NOMO-1 treated with dmso at 0.1 percent for 144 hours (cell line): ENCODE measurements around the gene DAGLA.
A peak's percentile ranks its signal among the peaks of the same experiment; 100 is the strongest.

ENCODE experiments used
- DNase-seq: peaks from one replicate; lab custom pipeline; 2025; ENCODE audit not compliant: unreplicated experiment; lab: John Stamatoyannopoulos, UW

DAGLA gene

DNA sequence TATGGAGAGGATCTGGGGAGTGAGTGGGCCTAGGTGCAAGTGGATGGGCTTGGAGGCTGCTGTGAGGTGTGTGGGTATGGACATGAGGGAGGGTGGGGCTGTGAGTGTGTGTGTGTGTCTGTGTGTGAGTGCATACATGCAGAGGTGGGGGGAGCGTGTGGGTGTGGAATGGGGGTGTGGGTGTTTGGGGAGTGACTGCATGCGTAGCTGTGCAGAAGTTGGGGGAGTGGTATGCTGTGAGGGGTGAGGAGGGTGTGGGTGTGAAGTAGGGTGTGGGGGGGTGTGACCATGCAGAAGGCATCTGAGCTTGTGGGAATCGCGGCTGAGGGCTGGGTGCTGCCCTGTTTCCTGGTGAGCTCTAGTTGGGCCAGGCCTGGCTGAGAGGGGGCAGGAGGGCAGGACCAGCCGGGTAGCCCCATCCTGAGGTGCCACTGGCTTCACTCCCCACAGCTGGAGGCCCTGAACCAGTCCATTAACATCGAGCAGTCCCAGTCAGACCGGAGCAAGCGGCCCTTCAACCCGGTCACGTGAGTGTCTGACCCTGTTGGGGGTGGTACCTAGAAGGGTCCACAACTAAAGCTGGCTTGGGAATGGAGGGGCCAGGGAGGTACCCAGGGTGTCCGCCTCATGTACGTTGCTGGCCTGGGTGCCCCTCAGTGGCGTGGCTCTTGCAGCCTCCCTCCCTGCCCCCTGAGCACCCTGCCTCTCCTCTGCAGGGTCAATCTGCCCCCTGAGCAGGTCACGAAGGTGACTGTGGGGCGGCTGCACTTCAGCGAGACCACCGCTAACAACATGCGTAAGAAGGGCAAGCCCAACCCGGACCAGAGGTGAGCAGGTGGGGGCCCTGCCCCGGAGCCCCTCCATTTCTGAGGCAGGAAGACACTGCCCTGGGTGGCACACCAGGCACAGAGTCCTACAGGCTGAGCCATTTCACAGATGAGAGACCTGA, 95.7 kb downstream of the DAGLA start:
- no peak for DNase-seq

DNA sequence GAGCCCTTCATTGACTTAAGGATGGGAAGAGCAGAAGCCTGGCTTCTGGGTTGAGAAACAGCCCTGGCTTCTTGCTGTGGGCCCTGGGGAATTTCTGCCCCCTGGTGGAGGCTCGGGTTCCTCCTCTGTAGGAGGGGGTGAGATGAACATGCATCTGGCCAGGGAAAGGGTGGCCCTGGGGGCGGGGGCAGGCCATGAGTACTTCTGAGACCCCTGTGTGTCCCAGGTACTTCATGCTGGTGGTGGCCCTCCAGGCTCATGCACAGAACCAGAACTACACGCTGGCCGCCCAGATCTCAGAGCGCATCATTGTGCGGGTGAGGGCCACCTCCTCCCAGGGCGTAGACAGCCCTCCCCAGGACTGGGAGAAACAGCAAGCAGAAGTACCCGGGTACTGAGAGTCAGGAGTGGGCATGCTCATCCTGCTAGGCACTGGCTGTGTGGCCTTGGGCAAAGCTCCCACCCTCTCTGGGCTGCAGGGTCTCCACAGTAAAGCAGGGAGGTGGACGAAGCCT, 96.4 kb downstream of the DAGLA start:
- peak; percentile 33 for DNase-seq

DNA sequence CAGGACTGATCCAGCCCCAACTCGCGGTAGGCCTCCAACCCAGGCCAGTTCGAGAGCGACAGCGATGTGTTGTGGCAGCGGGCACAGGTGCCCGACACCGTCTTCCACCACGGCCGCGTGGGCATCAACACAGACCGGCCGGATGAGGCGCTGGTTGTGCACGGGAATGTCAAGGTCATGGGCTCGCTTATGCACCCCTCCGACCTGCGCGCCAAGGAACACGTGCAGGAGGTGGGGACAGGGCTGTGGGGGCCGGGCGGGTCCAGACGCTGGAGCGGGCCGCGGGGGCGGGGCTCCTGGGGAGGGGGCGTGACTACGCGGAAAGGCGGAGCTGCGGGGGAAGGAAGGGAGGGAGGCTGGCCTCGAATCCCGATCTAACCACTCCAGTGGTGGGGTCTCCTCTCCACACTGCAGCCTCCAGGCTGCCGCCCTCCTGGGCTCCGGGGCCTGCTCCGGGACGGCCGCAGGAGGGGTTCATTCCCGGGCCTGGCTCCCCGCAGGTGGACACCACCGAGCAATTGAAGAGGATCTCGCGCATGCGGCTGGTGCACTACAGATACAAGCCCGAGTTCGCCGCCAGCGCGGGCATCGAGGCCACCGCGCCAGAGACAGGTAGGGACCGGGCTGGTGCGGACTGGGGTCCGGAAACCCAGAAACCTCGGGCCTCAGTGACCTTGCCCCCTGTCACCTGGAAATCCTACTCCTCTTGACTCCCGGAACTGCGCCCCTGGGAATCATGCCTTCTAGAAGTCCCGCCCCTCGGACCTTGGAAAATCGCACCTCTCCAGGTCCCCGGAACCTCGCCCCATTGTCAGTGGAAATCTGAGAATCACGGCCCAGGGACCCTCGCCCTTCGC, 97.3 kb downstream of the DAGLA start:
- DNase-seq, result peak; percentile 23

DNA sequence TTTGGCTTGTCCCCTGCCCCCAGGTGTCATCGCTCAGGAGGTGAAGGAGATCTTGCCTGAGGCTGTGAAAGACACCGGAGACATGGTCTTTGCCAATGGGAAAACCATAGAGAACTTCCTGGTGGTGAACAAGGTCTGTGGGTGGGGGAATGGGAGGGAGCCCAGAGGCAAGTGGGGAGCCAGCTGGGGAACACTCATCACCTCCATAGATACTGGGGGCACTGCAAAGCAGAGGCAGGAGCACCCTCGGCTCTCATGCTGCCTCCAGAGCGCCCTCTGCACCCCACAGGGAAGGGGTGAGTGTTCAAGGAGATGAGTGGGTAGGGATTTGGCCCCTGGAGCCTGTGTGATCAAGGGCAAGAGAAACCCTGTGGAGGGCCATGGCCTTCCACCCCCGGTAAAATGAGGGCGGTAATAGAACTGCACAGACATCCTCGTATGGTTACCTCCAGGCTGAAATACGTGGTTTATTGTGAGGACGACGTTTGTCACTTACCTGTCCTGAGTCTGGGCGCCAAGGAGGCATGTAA, 98.2 kb downstream of the DAGLA start:
- no peak for DNase-seq

DNA sequence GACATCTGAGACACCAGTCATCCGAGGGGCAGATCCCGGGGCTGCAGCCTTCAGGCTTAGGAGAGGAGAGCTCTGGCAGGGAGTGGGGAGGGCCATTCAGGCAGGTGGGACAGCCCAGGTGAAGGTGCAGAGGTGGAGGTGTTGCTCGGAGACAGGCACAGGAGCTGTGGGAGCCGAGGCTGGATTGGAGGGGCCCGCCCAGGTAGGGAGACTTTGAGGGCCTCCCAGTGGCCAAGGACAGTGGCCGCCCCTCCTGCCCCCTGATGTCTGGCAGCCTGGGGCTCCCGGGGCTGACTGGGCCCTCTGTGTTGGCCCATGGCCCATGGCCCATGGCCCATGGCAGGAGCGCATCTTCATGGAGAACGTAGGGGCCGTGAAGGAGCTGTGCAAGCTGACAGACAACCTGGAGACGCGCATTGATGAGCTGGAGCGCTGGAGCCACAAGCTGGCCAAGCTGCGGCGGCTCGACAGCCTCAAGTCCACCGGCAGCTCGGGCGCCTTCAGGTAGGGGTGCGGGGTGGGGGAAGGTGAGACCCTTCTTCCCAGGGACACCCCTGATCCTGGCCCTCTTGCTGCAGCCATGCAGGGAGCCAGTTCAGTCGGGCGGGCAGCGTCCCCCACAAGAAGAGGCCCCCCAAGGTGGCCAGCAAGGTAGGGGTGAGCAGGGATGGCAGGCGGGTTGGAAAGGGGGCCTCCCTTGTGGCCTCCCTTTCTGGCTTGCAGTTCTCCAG, 98.9 kb downstream of the DAGLA start:
- no peak for DNase-seq

DNA sequence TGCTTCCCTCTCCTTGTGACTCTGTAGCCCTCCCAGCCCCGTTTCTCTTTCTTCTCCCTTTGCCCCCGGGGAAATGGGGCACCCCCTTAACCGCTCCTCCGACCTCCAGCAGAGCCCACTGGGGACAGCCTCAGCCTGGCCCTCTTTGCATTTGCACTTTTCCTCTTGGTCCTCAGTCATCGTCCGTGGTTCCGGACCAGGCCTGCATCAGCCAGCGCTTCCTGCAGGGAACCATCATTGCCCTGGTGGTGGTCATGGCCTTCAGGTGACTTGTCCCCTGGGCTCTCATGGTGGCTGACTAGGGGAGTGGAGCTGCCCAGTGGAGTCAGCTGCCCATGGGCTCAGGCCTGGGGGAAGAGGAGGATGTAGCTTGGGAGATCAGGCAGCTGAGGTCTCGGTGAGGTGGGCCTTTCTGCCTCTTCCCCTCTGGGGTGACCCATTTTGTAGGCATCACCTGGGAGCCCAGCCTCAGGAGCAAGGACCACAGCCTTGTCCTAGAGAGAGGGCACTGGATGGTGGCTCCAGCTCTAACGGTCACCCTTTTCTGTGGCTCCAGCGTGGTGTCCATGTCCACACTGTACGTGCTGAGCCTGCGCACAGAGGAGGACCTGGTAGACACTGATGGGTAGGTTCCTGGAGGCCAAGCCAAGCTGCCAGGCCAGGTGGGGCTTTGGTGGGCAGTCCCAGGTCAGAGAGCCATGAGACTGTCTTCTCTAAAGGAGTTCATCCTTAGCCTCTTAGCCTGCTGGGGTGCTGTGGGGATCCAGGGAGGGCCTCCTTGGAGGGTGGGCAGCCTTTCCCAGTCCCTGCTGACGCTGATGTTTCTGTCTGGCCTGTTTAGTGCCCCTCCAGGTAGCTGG, 99.7 kb downstream of the DAGLA start:
- DNase-seq, result no peak

DNA sequence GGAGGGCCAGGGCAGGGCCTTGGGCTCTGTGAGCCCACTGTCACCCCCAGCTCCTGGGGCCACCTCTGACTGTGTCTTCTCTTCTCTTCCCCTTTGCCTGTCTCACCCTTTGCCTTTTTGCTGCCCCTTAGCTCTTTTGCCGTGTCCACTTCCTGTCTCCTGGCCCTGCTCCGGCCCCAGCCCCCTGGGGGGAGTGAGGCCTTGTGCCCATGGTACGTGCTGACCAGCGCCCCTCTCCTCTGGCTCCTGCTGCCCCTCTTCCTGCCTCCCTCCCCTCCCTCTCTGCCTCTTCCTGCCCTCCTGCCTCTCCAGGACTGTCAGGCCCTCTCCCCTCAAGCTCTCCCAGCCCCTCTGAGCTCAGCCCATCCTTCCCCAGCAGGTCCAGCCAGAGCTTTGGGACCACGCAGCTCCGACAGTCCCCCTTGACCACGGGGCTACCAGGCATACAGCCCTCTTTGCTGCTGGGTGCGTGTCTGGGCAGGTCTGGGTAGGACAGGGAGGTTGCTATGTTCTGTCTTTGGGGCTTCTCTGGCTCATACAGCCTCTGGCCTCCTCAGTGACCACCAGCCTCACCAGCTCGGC, 100.5 kb downstream of the DAGLA start:
- DNase-seq, result no peak

DNA sequence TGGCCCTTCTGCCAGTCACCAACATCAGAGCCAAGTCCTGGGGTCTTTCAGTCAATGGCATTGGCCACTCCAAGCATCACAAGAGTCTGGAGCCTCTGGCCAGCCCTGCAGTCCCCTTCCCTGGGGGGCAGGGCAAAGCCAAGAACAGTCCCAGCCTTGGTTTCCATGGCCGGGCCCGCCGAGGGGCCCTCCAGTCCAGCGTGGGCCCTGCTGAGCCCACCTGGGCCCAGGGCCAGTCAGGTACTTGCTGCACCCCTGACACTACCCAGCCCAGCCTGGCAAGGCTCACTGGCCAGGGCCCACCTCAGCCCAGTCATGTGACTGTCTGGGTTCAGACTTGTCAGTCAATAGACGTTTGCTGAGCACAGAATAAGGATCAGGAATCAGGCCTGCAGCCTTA, 101.4 kb downstream of the DAGLA start:
- DNase-seq, result no peak

DNA sequence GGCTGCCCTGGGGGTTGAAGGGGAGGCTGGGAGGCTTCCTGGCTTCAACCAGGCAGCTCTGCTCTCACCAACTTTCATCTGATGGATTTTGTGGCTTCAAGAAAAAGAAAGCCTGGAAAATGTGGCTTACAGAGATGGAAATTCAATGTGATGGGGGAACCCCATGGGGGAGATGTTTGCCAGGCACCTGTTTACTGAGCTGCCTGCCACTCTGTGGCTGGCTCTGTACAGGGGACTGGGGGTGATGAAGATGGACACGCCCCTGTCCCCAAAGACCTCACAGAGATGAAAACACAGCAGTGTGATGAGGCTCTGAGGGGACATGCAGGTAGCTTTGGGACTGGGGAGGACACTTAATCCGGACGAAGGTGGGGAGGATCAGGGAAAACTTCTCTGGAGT, 102.1 kb downstream of the DAGLA start:
- DNase-seq, result no peak

DNA sequence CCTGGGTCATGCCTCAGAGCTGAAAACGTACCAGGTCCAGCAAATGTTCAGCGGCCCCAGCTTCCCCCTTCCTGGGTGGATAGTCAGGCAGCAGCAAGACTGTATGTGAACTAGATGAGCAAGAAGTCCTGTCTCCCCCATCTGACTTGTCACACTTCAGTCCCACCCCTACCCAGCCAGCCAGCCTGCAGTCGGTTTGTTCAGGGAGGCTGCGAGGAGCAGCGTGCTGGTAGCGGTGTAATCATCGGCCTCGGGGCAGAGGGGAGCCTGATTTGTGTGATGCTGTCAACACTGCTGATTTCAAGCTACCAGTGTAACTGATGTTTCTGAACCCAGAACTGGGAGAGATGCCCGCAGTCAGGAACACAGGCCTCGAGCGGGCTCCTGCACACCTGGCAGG, 102.7 kb downstream of the DAGLA start:
- no peak for DNase-seq

DNA sequence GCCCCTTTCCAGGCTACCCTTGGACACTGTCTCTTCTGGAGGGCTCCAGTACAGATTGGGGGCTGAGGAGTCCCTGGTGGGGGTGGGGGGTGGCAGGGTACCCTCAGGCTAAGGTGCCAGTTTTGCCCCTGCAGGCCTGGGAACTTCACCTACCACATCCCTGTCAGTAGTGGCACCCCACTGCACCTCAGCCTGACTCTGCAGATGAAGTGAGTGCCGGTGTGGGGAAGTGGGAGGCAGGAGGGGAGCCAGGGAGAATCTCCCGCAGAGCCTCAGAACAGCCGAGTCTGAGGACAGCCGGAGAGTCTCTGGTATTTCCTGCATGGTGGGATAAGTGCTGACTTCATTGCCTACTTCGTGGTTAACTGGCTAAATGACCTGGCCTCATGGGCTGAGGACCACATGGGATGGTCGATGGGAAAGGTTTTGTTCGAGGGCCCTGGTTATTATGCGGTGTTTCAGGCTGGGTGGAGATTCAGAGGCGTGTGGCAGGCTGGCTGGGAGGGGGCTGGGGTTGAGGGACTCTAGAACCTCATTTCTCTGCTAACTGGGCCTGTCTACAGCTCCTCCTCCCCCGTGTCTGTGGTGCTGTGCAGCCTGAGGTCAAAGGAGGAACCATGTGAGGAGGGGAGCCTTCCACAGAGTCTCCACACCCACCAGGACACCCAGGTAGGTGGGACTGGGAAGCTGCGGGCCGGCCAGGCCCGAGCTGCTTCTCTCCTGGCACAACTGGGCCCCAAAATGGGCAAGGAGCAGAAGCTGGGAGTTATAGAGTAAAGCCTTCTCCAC, 103.7 kb downstream of the DAGLA start:
- DNase-seq, result no peak

DNA sequence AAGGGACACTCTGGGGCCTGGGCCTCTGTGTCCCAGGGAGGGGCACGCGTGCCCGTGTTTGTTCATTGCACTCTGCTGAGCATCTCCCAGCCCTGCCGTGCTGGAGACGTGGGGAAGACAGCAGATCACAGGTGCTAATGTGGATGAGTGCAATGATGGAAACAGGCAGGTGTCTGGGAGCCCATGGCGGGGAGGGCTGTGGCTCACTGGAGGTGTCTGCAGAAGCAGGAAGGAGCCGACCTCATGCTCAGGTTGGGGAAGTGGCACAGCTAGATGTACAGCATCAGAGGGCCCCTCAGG, 104.3 kb downstream of the DAGLA start:
- no peak for DNase-seq

DNA sequence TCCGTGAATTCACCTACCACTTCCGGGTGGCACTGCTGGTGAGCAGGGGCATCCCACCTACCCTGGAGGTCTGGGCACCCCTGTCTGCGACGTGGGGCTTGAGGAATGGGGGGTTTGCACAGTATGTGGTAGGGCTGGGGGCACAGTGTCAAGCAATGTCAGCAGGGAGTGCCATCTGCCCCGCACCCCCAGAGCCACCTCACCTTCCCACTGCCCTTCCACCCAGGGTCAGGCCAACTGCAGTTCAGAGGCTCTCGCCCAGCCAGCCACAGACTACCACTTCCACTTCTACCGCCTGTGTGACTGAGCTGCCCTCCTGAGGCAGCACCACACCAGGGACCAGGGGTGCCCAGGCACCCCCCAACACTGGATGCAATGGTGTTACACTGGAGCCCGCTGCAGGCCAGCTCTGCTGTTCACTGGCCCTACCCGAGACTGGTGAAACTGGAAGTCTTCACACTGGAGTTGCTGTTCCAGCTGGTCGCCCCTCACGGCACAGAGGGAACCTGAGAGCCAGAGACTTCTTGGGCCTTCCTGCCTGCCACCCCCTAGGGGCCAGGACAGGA, 105.7 kb downstream of the DAGLA start:
- DNase-seq, result no peak

DNA sequence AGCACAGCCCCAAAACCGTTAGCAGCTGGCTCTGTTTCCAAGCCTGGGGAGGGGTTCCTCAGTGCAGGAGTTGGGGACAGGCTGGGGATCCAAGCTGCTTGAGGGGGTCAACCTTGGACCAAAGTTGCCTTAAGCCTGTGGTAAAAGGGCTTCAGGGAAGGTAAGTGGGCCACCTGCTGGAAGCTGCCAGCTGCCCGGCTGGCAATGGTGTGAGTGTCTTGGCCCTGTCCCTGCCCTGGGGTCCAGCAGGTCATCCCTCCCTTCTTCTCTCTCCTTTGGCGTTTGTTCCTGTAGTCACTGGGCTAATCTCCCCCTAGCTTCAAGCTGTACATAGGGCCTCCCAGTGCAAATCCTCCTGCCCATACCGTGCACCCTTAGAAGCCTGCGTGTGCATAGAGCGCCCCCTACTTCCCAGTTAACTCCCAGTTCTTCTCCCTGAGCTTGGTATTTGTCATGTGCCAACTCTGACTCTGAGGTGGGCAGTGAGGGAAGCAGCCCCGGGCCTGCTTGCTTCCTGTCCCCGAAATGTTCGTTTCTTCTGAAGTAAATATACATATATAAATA, 107.8 kb downstream of the DAGLA start:
- DNase-seq, result no peak

DNA sequence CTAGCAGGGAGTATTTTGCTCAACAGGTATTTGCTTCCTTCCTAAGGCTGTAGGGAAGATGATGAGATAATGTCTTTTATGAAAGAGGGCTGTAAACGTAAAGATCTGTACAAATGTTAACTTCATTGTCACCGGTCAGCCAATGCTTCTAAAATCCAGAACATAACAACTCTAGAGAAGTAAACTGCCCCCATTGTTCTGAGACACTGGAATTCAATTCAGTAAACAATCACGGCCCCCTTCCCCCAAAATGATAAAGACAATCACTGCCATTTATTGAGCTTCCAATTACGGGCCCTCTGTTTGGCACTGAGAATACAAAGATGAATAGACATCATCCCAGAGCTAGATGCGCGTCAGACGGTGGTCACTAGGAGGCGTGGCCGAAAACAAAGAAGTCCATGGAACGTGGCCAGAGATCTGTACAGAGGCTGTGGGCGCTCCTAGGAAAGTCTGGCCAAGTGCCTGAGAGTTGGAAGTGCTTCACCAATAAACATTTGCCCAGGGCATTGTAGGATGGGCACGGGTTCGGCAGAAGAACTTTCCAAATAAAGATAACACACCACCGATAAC, 111.6 kb downstream of the DAGLA start:
- peak; percentile 44 for DNase-seq

DNA sequence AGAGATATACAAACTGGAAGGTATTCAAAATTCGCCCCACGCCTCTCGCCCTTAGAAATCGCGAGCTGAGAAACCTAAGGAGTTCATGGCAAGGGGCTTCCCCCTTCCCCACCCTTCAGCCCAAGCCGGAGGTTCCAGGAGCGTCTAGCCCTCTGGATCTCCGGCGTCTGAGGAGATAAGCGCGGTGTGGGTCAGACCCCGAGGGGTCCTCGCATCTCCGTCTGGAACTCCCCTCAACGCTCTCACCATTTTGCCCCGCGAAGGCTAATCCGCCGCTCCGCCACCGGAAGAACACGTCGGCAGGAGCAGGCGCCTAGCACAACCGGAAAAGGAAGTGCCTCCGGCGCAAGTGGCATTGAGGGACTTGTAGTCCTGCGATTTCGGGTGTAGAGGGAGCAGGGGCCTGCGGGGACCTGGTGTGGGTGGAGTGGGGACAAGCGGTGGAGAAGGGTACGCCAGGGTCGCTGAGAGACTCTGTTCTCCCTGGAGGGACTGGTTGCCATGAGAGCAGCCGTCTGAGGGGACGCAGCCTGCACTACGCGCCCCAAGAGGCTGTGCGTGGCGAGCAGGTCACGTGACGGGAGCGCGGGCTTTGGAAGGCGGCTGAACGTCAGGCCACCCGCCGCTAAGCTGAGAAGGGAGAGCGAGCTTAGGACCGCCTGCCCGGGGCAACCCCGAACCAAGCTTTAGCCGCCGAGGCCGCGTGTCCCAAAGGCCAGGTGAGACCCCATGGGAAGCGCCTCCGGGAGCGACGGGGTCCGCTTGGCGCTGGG, 112.3 kb downstream of the DAGLA start, which contains the start of the genes FEN1 and TMEM258:
TSS of gene FEN1 (plus strand) at position 602 of the 773 bp plus-strand sequence. CDS start 2,451 bp downstream, outside the sequence.
TSS of gene TMEM258 (minus strand) at position 290 of the 773 bp plus-strand sequence. CDS start at position 249, 41 bp downstream.
- DNase-seq, result peak; percentile 93
